Measurements from ENCODE around the gene CA7.
A peak's percentile ranks its signal among the peaks of the same experiment; 100 is the strongest.

CA7 gene

GRCh38 chr16:66872943-66873684, 28.9 kb downstream of the CA7 start:
- DNase-seq (ENCODE audit: low read depth, low spot score), result peak; percentile 80
- Histone ChIP-seq H3K4me1 (ENCODE audit: control insufficient read depth, insufficient read depth, low read length) (no peaks in the 10 kb centered on the region), H3K4me3 (ENCODE audit: low read length) (peak overlapping the region; percentile 31; the same call in 1 of the 2 replicates), H3K36me3 (ENCODE audit: control insufficient read depth, insufficient read depth, low read length) (no peaks in the 10 kb centered on the region), H3K27me3 (ENCODE audit: control insufficient read depth, insufficient read depth, low read length) (no peaks in the 10 kb centered on the region), H3K27ac (ENCODE audit: low read length) (no peak overlapping the region), H3K9me3 (ENCODE audit: control insufficient read depth, insufficient read depth, low read length) (no peaks in the 10 kb centered on the region)
- no CpG with 5 or more reads among the region's 39 CpGs for WGBS (ENCODE audit: insufficient coverage, insufficient read length)

- H3K27ac ChIP-seq (ENCODE audit: low read length), result no peak overlapping the region
Measured at GRCh38 chr16:66873685-66874055, 29.5 kb downstream of the CA7 start.

GRCh38 chr16:66874079-66874775, 30.0 kb downstream of the CA7 start:
- no peak for DNase-seq (ENCODE audit: low read depth, low spot score)
- no peaks in the 10 kb centered on the region for H3K9me3 ChIP-seq (ENCODE audit: control insufficient read depth, insufficient read depth, low read length)
- H3K27me3 ChIP-seq (ENCODE audit: control insufficient read depth, insufficient read depth, low read length), result no peaks in the 10 kb centered on the region
- H3K4me3 ChIP-seq (ENCODE audit: low read length), result no peak overlapping the region
- H3K27ac ChIP-seq (ENCODE audit: low read length), result no peak overlapping the region
- WGBS (ENCODE audit: insufficient coverage, insufficient read length), result no CpG with 5 or more reads among the region's 1 CpG
- no peaks in the 10 kb centered on the region for H3K36me3 ChIP-seq (ENCODE audit: control insufficient read depth, insufficient read depth, low read length)
- H3K4me1 ChIP-seq (ENCODE audit: control insufficient read depth, insufficient read depth, low read length), result no peaks in the 10 kb centered on the region

More at GRCh38 chr16:66873685-66874055, 29.5 kb downstream of the CA7 start:
- H3K4me1 ChIP-seq (ENCODE audit: control insufficient read depth, insufficient read depth, low read length), result no peaks in the 10 kb centered on the region
- DNase-seq (ENCODE audit: low read depth, low spot score), result no peak
- H3K4me3 ChIP-seq (ENCODE audit: low read length), result no peak overlapping the region
- no peaks in the 10 kb centered on the region for H3K36me3 ChIP-seq (ENCODE audit: control insufficient read depth, insufficient read depth, low read length)
- H3K27me3 ChIP-seq (ENCODE audit: control insufficient read depth, insufficient read depth, low read length), result no peaks in the 10 kb centered on the region
- no peaks in the 10 kb centered on the region for H3K9me3 ChIP-seq (ENCODE audit: control insufficient read depth, insufficient read depth, low read length)

GRCh38 chr16:66878067-66878466, 33.9 kb downstream of the CA7 start:
- Histone ChIP-seq H3K27ac (ENCODE audit: low read length) (no peak overlapping the region), H3K4me1 (ENCODE audit: control insufficient read depth, insufficient read depth, low read length) (no peaks in the 10 kb centered on the region), H3K9me3 (ENCODE audit: control insufficient read depth, insufficient read depth, low read length) (no peaks in the 10 kb centered on the region), H3K36me3 (ENCODE audit: control insufficient read depth, insufficient read depth, low read length) (no peaks in the 10 kb centered on the region), H3K4me3 (ENCODE audit: low read length) (no peak overlapping the region), H3K27me3 (ENCODE audit: control insufficient read depth, insufficient read depth, low read length) (no peaks in the 10 kb centered on the region)
- no peak for DNase-seq (ENCODE audit: low read depth, low spot score)
- WGBS (ENCODE audit: insufficient coverage, insufficient read length), result no CpG with 5 or more reads among the region's 5 CpGs

GRCh38 chr16:66880288-66881013, 36.2 kb downstream of the CA7 start, which contains the start of gene PDP2:
Gene PDP2 (plus strand): TSS chr16:66880515. CDS start chr16:66884285, 3,770 bp downstream.
- no CpG with 5 or more reads among the region's 58 CpGs for WGBS (ENCODE audit: insufficient coverage, insufficient read length)
- Histone ChIP-seq H3K36me3 (ENCODE audit: control insufficient read depth, insufficient read depth, low read length) (peaks cover 12% of the 10 kb centered on the region), H3K27me3 (ENCODE audit: control insufficient read depth, insufficient read depth, low read length) (no peaks in the 10 kb centered on the region), H3K4me1 (ENCODE audit: control insufficient read depth, insufficient read depth, low read length) (no peaks in the 10 kb centered on the region), H3K9me3 (ENCODE audit: control insufficient read depth, insufficient read depth, low read length) (no peaks in the 10 kb centered on the region), H3K27ac (ENCODE audit: low read length) (no peak within 1 kb of the TSS), H3K4me3 (ENCODE audit: low read length) (peak within 1 kb of the TSS; percentile 80)
- peak; percentile 94 for DNase-seq (ENCODE audit: low read depth, low spot score)

- no peak for DNase-seq (ENCODE audit: low read depth, low spot score)
- peak overlapping the region; percentile 80 for H3K4me3 ChIP-seq (ENCODE audit: low read length)
- H3K9me3 ChIP-seq (ENCODE audit: control insufficient read depth, insufficient read depth, low read length), result no peaks in the 10 kb centered on the region
- H3K27me3 ChIP-seq (ENCODE audit: control insufficient read depth, insufficient read depth, low read length), result no peaks in the 10 kb centered on the region
- WGBS (ENCODE audit: insufficient coverage, insufficient read length), result no CpG with 5 or more reads among the region's 23 CpGs
- H3K27ac ChIP-seq (ENCODE audit: low read length), result no peak overlapping the region
- no peaks in the 10 kb centered on the region for H3K4me1 ChIP-seq (ENCODE audit: control insufficient read depth, insufficient read depth, low read length)
- H3K36me3 ChIP-seq (ENCODE audit: control insufficient read depth, insufficient read depth, low read length), result peaks cover 15% of the 10 kb centered on the region
Measured at GRCh38 chr16:66881014-66881417, 36.8 kb downstream of the CA7 start.

GRCh38 chr16:66881560-66881959, 37.3 kb downstream of the CA7 start:
- no peak for DNase-seq (ENCODE audit: low read depth, low spot score)
- Histone ChIP-seq H3K9me3 (ENCODE audit: control insufficient read depth, insufficient read depth, low read length) (no peaks in the 10 kb centered on the region), H3K36me3 (ENCODE audit: control insufficient read depth, insufficient read depth, low read length) (peaks cover 15% of the 10 kb centered on the region), H3K27me3 (ENCODE audit: control insufficient read depth, insufficient read depth, low read length) (no peaks in the 10 kb centered on the region), H3K4me1 (ENCODE audit: control insufficient read depth, insufficient read depth, low read length) (no peaks in the 10 kb centered on the region), H3K27ac (ENCODE audit: low read length) (no peak overlapping the region), H3K4me3 (ENCODE audit: low read length) (no peak overlapping the region; the same call in 1 of the 2 replicates)
- no CpG with 5 or more reads among the region's 2 CpGs for WGBS (ENCODE audit: insufficient coverage, insufficient read length)

GRCh38 chr16:66881964-66882508, 37.8 kb downstream of the CA7 start:
- Histone ChIP-seq H3K27ac (ENCODE audit: low read length) (no peak overlapping the region), H3K9me3 (ENCODE audit: control insufficient read depth, insufficient read depth, low read length) (no peaks in the 10 kb centered on the region), H3K4me1 (ENCODE audit: control insufficient read depth, insufficient read depth, low read length) (no peaks in the 10 kb centered on the region), H3K27me3 (ENCODE audit: control insufficient read depth, insufficient read depth, low read length) (no peaks in the 10 kb centered on the region), H3K4me3 (ENCODE audit: low read length) (no peak overlapping the region), H3K36me3 (ENCODE audit: control insufficient read depth, insufficient read depth, low read length) (peaks cover 18% of the 10 kb centered on the region)
- no peak for DNase-seq (ENCODE audit: low read depth, low spot score)
- no CpG with 5 or more reads among the region's 8 CpGs for WGBS (ENCODE audit: insufficient coverage, insufficient read length)

- H3K4me3 ChIP-seq (ENCODE audit: low read length), result no peak overlapping the region
- H3K36me3 ChIP-seq (ENCODE audit: control insufficient read depth, insufficient read depth, low read length), result peaks cover 18% of the 10 kb centered on the region
- no peak overlapping the region for H3K27ac ChIP-seq (ENCODE audit: low read length)
- no peaks in the 10 kb centered on the region for H3K27me3 ChIP-seq (ENCODE audit: control insufficient read depth, insufficient read depth, low read length)
- no peaks in the 10 kb centered on the region for H3K4me1 ChIP-seq (ENCODE audit: control insufficient read depth, insufficient read depth, low read length)
- DNase-seq (ENCODE audit: low read depth, low spot score), result no peak
- no CpG with 5 or more reads among the region's 3 CpGs for WGBS (ENCODE audit: insufficient coverage, insufficient read length)
- H3K9me3 ChIP-seq (ENCODE audit: control insufficient read depth, insufficient read depth, low read length), result no peaks in the 10 kb centered on the region
Measured at GRCh38 chr16:66882702-66883101, 38.5 kb downstream of the CA7 start.

GRCh38 chr16:66885491-66885890, 41.3 kb downstream of the CA7 start:
- Histone ChIP-seq H3K36me3 (ENCODE audit: control insufficient read depth, insufficient read depth, low read length) (peaks cover 18% of the 10 kb centered on the region), H3K27me3 (ENCODE audit: control insufficient read depth, insufficient read depth, low read length) (no peaks in the 10 kb centered on the region), H3K27ac (ENCODE audit: low read length) (no peak overlapping the region), H3K4me1 (ENCODE audit: control insufficient read depth, insufficient read depth, low read length) (no peaks in the 10 kb centered on the region), H3K9me3 (ENCODE audit: control insufficient read depth, insufficient read depth, low read length) (no peaks in the 10 kb centered on the region), H3K4me3 (ENCODE audit: low read length) (no peak overlapping the region)
- WGBS (ENCODE audit: insufficient coverage, insufficient read length), result no CpG with 5 or more reads among the region's 12 CpGs
- no peak for DNase-seq (ENCODE audit: low read depth, low spot score)
